ENCODE results near the gene ST14. TPM values are rescaled to one million over a fixed set of nuclear protein-coding genes. Genes with fewer than 3 reads are reported as not detected.

ST14 gene
- total and polyA plus RNA-seq, 4 donors = 24.3 to 81.1 (median 54.1) TPM

- H3K9me3 ChIP-seq (ENCODE audit: control insufficient read depth in 4 of 4, insufficient read depth in 3 of 4, low read length in 3 of 4) = no peaks in the 10 kb centered on the region
- H3K9ac ChIP-seq (ENCODE audit: insufficient read depth in 1 of 2, low read length in 2 of 2) = no peak overlapping the region
- no peaks in the 10 kb centered on the region for H3K4me1 ChIP-seq (ENCODE audit: control insufficient read depth in 5 of 5, insufficient read depth in 5 of 5, low read length in 5 of 5)
- ATAC-seq (ENCODE audit: insufficient read depth, low FRiP score) = no peak
- WGBS, 2 donors = 96 to 97% methylated on average over 9 of the region's 9 CpGs
- no peak overlapping the region for H3K4me3 ChIP-seq
- no peak overlapping the region for H3K27ac ChIP-seq (ENCODE audit: low read depth in 1 of 2, low read length in 1 of 2)
- no peak for DNase-seq
- H3K27me3 ChIP-seq (ENCODE audit: control insufficient read depth in 3 of 3, insufficient read depth in 3 of 3, low read length in 2 of 3) = no peaks in the 10 kb centered on the region
- H3K36me3 ChIP-seq (ENCODE audit: control insufficient read depth in 4 of 4, insufficient read depth in 4 of 4, low read length in 4 of 4) = peaks cover 0 to 2% (median 0%) of the 10 kb centered on the region in 4 donors
- TF ChIP-seq CTCF (IDR thresholded peaks at IDR 0.05; ENCODE audit: control extremely low read depth, extremely low read depth) = no peak
Measured at GRCh38 chr11:130213979-130214281, 54.3 kb downstream of the ST14 start.

- no peak overlapping the region for H3K4me3 ChIP-seq
- no peak overlapping the region for H3K27ac ChIP-seq (ENCODE audit: low read depth in 1 of 2, low read length in 1 of 2)
- no peak overlapping the region for H3K9ac ChIP-seq (ENCODE audit: insufficient read depth in 1 of 2, low read length in 2 of 2)
- 85 to 88% methylated on average over 6 of the region's 6 CpGs for WGBS, 2 donors
- ATAC-seq (ENCODE audit: insufficient read depth, low FRiP score) (no peak), DNase-seq (no peak)
- no peaks in the 10 kb centered on the region for H3K4me1 ChIP-seq (ENCODE audit: control insufficient read depth in 5 of 5, insufficient read depth in 5 of 5, low read length in 5 of 5)
- H3K9me3 ChIP-seq (ENCODE audit: control insufficient read depth in 4 of 4, insufficient read depth in 3 of 4, low read length in 3 of 4) = no peaks in the 10 kb centered on the region
- no peaks in the 10 kb centered on the region for H3K36me3 ChIP-seq (ENCODE audit: control insufficient read depth in 4 of 4, insufficient read depth in 4 of 4, low read length in 4 of 4)
- H3K27me3 ChIP-seq (ENCODE audit: control insufficient read depth in 3 of 3, insufficient read depth in 3 of 3, low read length in 2 of 3) = no peaks in the 10 kb centered on the region
- TF ChIP-seq CTCF (IDR thresholded peaks at IDR 0.05; ENCODE audit: control extremely low read depth, extremely low read depth) = no peak
Measured at GRCh38 chr11:130214861-130215530, 55.4 kb downstream of the ST14 start.

GRCh38 chr11:130215531-130216220 is 56.1 kb downstream of the ST14 start:
- no peak overlapping the region for H3K9ac ChIP-seq (ENCODE audit: insufficient read depth in 1 of 2, low read length in 2 of 2)
- WGBS, 2 donors = 75 to 77% methylated on average over 13 of the region's 13 CpGs
- H3K4me1 ChIP-seq (ENCODE audit: control insufficient read depth in 5 of 5, insufficient read depth in 5 of 5, low read length in 5 of 5) = no peaks in the 10 kb centered on the region
- no peak for TF ChIP-seq CTCF (IDR thresholded peaks at IDR 0.05; ENCODE audit: control extremely low read depth, extremely low read depth)
- H3K27ac ChIP-seq (ENCODE audit: low read depth in 1 of 2, low read length in 1 of 2) = no peak overlapping the region
- H3K27me3 ChIP-seq (ENCODE audit: control insufficient read depth in 3 of 3, insufficient read depth in 3 of 3, low read length in 2 of 3) = no peaks in the 10 kb centered on the region
- H3K36me3 ChIP-seq (ENCODE audit: control insufficient read depth in 4 of 4, insufficient read depth in 4 of 4, low read length in 4 of 4) = no peaks in the 10 kb centered on the region
- no peak overlapping the region for H3K4me3 ChIP-seq
- DNase-seq (no peak), ATAC-seq (ENCODE audit: insufficient read depth, low FRiP score) (no peak)
- H3K9me3 ChIP-seq (ENCODE audit: control insufficient read depth in 4 of 4, insufficient read depth in 3 of 4, low read length in 3 of 4) = no peaks in the 10 kb centered on the region

All from lung (tissue), 12 donors.